K562 (cell line): ENCODE measurements around the gene PKLR. TPM values are rescaled to one million over a fixed set of nuclear protein-coding genes. Genes with fewer than 3 reads are reported as not detected.

Experiments used
- COPS2 ChIP-seq: fragments of 450-650 bp; conservative IDR thresholded peaks from 2 replicates; pipeline ENCODE4 v1.6.1; 2016; ENCODE audit warnings: mild to moderate bottlenecking, moderate library complexity
- CREM ChIP-seq: IDR thresholded peaks from 2 replicates; pipeline ENCODE4 v1.6.1; 2014; ENCODE audit warnings: antibody characterized with exemption, low read depth
- FOXA3 ChIP-seq, 2 experiments: fragments of 450-650 bp in 1 of 2; sonication (generic) in 1 of 2; formaldehyde crosslinking; IDR thresholded peaks in 1 of 2; conservative IDR thresholded peaks in 1 of 2; 2 replicates each; pipeline versions ENCODE4 v1.4.0 to v1.8.0; 2020 to 2022; ENCODE audit warnings: mild to moderate bottlenecking in 2 of 2, missing genetic modification reagents in 1 of 2
- FOXP1 ChIP-seq: sonication (generic); formaldehyde crosslinking; IDR thresholded peaks from 2 replicates; pipeline ENCODE4 v1.8.0; 2022; ENCODE audit warnings: mild to moderate bottlenecking, missing genetic modification reagents
- GATAD2A ChIP-seq: fragments of 450-650 bp; IDR thresholded peaks from 2 replicates; pipeline ENCODE4 v1.6.1; 2017
- MXI1 ChIP-seq: IDR thresholded peaks from 2 replicates; pipeline ENCODE4 v1.6.1; 2011; ENCODE audit warnings: low read depth, mild to moderate bottlenecking, improper control_type of control experiment, low read length
- TFAM ChIP-seq: fragments of 250-450 bp; sonication (Bioruptor Pico); conservative IDR thresholded peaks from 2 replicates; pipeline ENCODE4 v1.5.0; 2021; ENCODE audit warnings: mild to moderate bottlenecking, moderate library complexity
- TRIM24 ChIP-seq, 2 experiments: fragments of 450-650 bp; IDR thresholded peaks; 2 replicates each; pipeline ENCODE4 v1.6.1; 2016
- ZNF121 ChIP-seq: sonication (generic); formaldehyde crosslinking; conservative IDR thresholded peaks from 2 replicates; pipeline ENCODE4 v1.8.0; 2022; ENCODE audit warnings: missing genetic modification reagents
- ZNF445 ChIP-seq: fragments of 250-450 bp; sonication (Bioruptor Pico); IDR thresholded peaks from 2 replicates; pipeline ENCODE4 v1.4.0; 2020; ENCODE audit warnings: low read depth, mild to moderate bottlenecking, moderate library complexity
- polyA plus RNA-seq, 8 experiments: library from polyadenylated mRNA; depleted of rRNA in 4 of 8; stranded (reverse) in 5 of 8; unstranded in 3 of 8; fragments of >200 nt; fragmentation: Nextera tagmentation in 2 of 8; fragmentation: Illumina TruSeq in 1 of 8; extraction: Ambion mirVana in 2 of 8; extraction: Trizol in 1 of 8; gene quantifications; 2 replicates each; pipeline versions ENCODE4 v1.2.1 to v1.2.3, GENCODE V29; 2011 to 2014; ENCODE audit warnings: inconsistent platforms in 1 of 8, missing spikeins in 1 of 8
- total RNA-seq, 7 experiments: library from RNA; depleted of rRNA in 6 of 7; stranded (reverse); fragments of >200 nt in 6 of 7; fragmentation: Illumina TruSeq in 2 of 7; extraction: Trizol in 2 of 7; gene quantifications; 2 replicates each; pipeline versions ENCODE4 v1.2.1 to v1.2.3, GENCODE V29; 2011 to 2021; ENCODE audit warnings: low replicate concordance in 1 of 7
- TF ChIP-seq, protein P1 (sequence below): sonication (generic); formaldehyde crosslinking; IDR thresholded peaks from 2 replicates; pipeline ENCODE4 v1.4.0; 2020; ENCODE audit warnings: mild to moderate bottlenecking, missing genetic modification reagents
- TF ChIP-seq, protein P2 (sequence below): fragments of 450-650 bp; formaldehyde crosslinking; IDR thresholded peaks from 2 replicates; pipeline ENCODE4 v1.4.0; 2022; ENCODE audit warnings: mild to moderate bottlenecking, moderate library complexity
- TF ChIP-seq, protein P3 (sequence below): sonication (generic); formaldehyde crosslinking; IDR thresholded peaks from 2 replicates; pipeline ENCODE4 v1.8.0; 2023; ENCODE audit warnings: mild to moderate bottlenecking, missing genetic modification reagents
- TF ChIP-seq, protein P4 (sequence below): fragments of 250-450 bp; sonication (Bioruptor Pico); IDR thresholded peaks from 2 replicates; pipeline ENCODE4 v1.5.0; 2021

The PKLR gene
- total and polyA plus RNA-seq, 9 of the 15 experiments (the other 6 are each of a cell fraction or from before 2014, with no cell fraction given), result 10.7 to 78.4 (median 38.2) TPM

DNA sequence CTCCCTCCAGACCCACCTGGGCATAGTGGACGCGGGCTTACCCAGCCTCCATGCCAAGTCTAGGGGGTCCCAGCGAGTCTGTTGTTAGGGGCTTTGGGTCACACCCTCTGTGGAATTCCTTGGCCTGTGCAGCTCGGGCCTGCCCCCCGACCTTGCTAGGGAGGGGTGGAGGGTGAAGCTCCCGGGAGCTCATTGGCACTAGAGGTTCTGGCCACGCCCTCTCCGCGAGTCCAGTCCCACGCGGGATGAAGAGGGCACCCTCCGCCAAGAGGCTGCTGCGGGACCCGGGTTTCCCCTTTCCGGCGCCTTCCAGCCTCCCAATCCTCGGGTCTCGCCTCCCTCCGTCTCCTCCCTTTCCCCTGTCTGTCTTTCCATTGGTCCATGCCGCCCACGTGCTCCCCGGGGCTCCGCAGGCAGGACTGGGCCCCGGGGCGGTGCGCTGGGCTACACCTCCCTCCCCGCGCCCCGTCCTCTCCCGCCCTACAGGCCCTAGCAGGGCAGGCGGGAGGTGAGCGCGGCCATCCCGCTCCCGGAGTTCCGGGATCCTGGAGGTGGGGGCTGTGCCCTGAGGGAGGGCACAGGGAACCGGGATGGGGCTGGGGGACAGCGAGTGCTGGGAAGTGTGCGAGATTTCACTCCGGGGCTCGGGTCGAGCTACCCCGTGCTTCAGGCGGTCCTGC, 22.9 kb upstream of the PKLR start (continued):
- TF ChIP-seq, protein P1, sequence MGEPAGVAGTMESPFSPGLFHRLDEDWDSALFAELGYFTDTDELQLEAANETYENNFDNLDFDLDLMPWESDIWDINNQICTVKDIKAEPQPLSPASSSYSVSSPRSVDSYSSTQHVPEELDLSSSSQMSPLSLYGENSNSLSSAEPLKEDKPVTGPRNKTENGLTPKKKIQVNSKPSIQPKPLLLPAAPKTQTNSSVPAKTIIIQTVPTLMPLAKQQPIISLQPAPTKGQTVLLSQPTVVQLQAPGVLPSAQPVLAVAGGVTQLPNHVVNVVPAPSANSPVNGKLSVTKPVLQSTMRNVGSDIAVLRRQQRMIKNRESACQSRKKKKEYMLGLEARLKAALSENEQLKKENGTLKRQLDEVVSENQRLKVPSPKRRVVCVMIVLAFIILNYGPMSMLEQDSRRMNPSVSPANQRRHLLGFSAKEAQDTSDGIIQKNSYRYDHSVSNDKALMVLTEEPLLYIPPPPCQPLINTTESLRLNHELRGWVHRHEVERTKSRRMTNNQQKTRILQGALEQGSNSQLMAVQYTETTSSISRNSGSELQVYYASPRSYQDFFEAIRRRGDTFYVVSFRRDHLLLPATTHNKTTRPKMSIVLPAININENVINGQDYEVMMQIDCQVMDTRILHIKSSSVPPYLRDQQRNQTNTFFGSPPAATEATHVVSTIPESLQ (CRISPR knock-in tag), result no peak
- TF ChIP-seq COPS2, result no peak
- TF ChIP-seq, protein P2, sequence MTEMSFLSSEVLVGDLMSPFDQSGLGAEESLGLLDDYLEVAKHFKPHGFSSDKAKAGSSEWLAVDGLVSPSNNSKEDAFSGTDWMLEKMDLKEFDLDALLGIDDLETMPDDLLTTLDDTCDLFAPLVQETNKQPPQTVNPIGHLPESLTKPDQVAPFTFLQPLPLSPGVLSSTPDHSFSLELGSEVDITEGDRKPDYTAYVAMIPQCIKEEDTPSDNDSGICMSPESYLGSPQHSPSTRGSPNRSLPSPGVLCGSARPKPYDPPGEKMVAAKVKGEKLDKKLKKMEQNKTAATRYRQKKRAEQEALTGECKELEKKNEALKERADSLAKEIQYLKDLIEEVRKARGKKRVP (CRISPR knock-in tag), result no peak
- no peak; the same call in 1 of the 2 replicates for TF ChIP-seq CREM
- TF ChIP-seq, protein P3, sequence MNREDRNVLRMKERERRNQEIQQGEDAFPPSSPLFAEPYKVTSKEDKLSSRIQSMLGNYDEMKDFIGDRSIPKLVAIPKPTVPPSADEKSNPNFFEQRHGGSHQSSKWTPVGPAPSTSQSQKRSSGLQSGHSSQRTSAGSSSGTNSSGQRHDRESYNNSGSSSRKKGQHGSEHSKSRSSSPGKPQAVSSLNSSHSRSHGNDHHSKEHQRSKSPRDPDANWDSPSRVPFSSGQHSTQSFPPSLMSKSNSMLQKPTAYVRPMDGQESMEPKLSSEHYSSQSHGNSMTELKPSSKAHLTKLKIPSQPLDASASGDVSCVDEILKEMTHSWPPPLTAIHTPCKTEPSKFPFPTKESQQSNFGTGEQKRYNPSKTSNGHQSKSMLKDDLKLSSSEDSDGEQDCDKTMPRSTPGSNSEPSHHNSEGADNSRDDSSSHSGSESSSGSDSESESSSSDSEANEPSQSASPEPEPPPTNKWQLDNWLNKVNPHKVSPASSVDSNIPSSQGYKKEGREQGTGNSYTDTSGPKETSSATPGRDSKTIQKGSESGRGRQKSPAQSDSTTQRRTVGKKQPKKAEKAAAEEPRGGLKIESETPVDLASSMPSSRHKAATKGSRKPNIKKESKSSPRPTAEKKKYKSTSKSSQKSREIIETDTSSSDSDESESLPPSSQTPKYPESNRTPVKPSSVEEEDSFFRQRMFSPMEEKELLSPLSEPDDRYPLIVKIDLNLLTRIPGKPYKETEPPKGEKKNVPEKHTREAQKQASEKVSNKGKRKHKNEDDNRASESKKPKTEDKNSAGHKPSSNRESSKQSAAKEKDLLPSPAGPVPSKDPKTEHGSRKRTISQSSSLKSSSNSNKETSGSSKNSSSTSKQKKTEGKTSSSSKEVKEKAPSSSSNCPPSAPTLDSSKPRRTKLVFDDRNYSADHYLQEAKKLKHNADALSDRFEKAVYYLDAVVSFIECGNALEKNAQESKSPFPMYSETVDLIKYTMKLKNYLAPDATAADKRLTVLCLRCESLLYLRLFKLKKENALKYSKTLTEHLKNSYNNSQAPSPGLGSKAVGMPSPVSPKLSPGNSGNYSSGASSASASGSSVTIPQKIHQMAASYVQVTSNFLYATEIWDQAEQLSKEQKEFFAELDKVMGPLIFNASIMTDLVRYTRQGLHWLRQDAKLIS (CRISPR knock-in tag), result no peak; the same call in 1 of the 2 replicates
- TF ChIP-seq ZNF445 (CRISPR knock-in tag), result no peak
- TF ChIP-seq TRIM24 (IDR thresholded peaks at IDR 0.05), result no peak
- TF ChIP-seq MXI1, result peak; percentile 70; the same call in 1 of the 2 replicates
- TF ChIP-seq ZNF121 (CRISPR knock-in tag), result no peak
- TF ChIP-seq, protein P4, sequence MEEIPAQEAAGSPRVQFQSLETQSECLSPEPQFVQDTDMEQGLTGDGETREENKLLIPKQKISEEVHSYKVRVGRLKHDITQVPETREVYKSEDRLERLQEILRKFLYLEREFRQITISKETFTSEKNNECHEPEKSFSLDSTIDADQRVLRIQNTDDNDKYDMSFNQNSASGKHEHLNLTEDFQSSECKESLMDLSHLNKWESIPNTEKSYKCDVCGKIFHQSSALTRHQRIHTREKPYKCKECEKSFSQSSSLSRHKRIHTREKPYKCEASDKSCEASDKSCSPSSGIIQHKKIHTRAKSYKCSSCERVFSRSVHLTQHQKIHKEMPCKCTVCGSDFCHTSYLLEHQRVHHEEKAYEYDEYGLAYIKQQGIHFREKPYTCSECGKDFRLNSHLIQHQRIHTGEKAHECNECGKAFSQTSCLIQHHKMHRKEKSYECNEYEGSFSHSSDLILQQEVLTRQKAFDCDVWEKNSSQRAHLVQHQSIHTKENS (CRISPR knock-in tag), result no peak
- TF ChIP-seq TFAM (CRISPR knock-in tag), result no peak
- TF ChIP-seq GATAD2A, result no peak
- TF ChIP-seq FOXA3 (CRISPR knock-in tag; conservative IDR thresholded peaks at IDR 0.05 in 1 of 2, IDR thresholded peaks at IDR 0.05 in 1 of 2), result no peak
- no peak for TF ChIP-seq FOXP1
